CD4-positive, alpha-beta T cell treated with Interleukin-15 for 1 hour (primary cell): Measurements from ENCODE around the gene IL10RA.

Experiments
- DNase-seq: peaks from one replicate; pipeline ENCODE4 v3.0.0-alpha.2; 2020

IL10RA gene

DNA sequence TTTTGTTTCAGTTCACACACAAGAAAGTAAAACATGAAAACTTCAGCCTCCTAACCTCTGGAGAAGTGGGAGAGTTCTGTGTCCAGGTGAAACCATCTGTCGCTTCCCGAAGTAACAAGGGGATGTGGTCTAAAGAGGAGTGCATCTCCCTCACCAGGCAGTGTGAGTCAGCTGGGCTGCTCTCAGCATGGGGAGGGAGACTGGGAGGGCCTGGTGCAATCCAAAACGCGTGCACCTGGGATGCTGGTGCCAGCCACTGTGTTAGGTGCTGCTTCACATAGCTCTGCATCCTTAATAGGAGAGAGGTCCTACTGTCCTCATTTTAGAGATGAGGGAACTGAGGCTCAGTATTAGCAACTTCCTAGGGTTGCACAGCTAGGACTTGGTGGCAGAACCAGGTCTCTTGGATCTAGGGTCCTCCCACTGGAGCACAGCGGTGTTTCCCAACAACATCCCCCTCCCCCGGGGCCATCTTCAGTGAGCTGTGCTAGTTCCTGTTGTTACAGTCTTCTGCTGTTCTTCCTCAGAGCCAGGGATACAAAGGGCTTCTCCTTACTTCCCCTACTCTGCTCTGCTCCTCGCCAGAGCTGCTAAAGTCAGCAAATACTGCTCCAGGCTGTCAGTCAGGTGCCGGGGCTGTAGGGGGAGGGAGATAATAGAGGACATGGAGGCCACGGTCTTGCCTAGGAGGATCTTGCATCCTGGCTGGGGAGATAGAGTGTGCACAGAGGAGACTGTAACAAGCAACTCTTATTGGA lies 8.0 kb downstream of the IL10RA start:
- no peak for DNase-seq

- DNase-seq: no peak
Observed at GRCh38 chr11:117995472-117995871, 9.3 kb downstream of the IL10RA start.

DNA sequence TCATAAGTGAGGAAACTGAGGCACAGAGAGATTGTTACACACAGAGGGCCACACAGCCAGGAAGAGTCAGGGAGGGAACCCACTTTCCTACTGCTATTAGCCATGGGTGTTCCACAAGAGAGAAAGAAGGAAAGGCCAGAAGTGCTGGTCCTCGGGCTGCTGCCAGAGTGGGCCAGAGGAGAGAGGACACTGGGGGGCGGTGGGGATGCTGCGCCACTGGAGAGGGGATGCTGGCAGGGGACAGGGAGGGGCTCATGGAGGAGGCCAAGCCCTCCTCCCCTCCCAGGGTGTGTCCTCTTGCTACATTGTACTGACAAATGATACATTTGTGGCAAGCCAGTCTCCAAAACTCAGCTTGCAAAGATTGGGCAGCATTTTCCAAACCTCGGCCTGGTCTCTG lies 9.9 kb downstream of the IL10RA start:
- no peak for DNase-seq

DNA sequence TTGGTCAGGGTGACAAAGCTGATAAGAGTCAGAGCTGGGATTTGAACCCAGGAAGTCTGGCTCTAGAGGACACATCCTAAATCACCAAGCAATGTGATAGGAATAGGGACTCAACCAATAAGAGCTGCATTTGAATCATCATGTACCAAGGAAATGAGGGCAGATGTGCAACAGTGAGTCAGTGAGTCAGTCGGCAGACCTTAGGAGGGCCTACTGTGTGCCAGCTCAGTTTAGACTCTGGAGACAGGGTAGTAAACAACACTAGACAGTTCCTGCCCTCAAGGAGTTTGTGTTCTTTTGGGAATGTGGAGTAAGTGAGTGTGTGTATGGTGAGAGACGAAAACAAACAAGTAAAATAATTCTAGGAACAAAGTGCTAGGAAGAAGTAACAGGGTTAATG lies 11.2 kb downstream of the IL10RA start:
- DNase-seq: no peak

DNA sequence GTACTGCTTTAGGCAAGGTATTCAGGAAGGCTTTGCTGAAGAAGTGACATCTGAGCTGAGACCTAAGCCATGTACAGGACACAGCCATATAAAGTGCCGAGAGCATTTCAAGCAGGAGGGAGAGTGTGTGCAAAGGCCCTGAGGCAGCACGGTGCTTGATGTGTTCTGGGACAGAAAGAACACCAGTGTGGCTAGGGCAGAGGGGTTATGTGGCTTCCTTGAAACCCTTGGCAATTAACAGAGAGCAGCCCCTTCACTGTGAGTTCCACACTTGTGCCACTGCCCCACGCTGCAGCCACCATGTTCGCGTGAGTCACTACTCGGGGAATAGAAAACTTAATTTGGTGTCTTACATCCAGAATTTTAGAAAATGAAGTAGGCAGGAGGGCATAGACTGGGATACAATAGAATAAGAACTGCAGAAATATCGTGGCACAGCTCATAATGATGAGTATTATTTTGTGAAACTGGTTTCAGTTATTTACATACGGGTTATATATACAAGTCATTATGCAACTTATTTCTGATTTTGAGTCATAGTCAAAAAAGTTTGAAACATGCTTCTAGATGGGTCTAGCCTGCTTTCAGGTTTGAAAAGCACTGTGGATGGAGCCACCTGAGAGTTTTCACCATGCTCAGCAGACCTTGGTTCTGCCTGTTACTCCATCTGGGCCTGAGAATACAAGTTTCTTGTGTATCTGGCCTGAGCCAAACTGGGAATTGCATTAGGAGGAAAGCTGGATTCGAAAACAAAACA lies 11.8 kb downstream of the IL10RA start:
- no peak for DNase-seq

DNA sequence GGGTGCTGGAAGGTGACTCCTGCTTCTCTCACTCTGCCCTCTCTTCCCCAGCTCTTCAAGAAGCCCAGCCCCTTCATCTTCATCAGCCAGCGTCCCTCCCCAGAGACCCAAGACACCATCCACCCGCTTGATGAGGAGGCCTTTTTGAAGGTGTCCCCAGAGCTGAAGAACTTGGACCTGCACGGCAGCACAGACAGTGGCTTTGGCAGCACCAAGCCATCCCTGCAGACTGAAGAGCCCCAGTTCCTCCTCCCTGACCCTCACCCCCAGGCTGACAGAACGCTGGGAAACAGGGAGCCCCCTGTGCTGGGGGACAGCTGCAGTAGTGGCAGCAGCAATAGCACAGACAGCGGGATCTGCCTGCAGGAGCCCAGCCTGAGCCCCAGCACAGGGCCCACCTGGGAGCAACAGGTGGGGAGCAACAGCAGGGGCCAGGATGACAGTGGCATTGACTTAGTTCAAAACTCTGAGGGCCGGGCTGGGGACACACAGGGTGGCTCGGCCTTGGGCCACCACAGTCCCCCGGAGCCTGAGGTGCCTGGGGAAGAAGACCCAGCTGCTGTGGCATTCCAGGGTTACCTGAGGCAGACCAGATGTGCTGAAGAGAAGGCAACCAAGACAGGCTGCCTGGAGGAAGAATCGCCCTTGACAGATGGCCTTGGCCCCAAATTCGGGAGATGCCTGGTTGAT lies 12.6 kb downstream of the IL10RA start:
- DNase-seq: no peak

- DNase-seq: no peak
Observed at GRCh38 chr11:117999354-117999993, 13.3 kb downstream of the IL10RA start.

- no peak for DNase-seq
Observed at GRCh38 chr11:118000067-118000849, 14.1 kb downstream of the IL10RA start.

DNA sequence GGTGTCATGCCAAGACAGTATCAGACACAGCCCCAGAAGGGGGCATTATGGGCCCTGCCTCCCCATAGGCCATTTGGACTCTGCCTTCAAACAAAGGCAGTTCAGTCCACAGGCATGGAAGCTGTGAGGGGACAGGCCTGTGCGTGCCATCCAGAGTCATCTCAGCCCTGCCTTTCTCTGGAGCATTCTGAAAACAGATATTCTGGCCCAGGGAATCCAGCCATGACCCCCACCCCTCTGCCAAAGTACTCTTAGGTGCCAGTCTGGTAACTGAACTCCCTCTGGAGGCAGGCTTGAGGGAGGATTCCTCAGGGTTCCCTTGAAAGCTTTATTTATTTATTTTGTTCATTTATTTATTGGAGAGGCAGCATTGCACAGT lies 14.6 kb downstream of the IL10RA start:
- DNase-seq: no peak

- DNase-seq: no peak
Observed at GRCh38 chr11:118001494-118001971, 15.3 kb downstream of the IL10RA start.

DNA sequence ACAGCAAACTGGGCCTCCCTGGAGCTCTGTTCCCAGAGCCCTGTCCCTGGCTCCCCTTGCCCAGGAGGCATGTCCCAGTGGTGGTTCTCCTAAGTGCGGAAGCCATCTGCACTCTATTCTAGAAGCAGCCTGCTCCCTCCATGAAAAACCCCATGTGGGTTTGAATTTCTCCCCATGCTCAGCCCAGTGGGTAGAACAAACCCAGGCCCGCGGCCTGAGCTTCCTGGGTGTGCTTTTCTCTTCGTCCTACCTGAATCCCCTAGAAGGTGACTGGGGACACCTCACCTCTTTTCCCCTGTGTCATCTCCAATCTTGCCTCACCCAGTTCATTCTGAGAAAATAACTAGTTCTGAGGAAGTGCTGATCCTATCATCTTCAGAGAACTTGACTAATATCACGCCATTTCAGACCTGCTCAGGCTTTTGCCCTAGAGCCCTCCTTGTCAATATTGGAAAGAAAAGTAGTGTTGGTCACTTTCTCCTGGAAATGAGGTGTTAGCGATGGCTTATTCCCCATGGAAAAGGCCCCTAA lies 15.9 kb downstream of the IL10RA start:
- peak; percentile 56 for DNase-seq

- peak; percentile 59 for DNase-seq
Observed at GRCh38 chr11:118002541-118003423, 16.6 kb downstream of the IL10RA start.

GRCh38 chr11:118003456-118003855 lies 17.3 kb downstream of the IL10RA start:
- no peak for DNase-seq

GRCh38 chr11:118004543-118005223 lies 18.5 kb downstream of the IL10RA start:
- DNase-seq: no peak

GRCh38 chr11:118005224-118006152 lies 19.3 kb downstream of the IL10RA start:
- no peak for DNase-seq

DNA sequence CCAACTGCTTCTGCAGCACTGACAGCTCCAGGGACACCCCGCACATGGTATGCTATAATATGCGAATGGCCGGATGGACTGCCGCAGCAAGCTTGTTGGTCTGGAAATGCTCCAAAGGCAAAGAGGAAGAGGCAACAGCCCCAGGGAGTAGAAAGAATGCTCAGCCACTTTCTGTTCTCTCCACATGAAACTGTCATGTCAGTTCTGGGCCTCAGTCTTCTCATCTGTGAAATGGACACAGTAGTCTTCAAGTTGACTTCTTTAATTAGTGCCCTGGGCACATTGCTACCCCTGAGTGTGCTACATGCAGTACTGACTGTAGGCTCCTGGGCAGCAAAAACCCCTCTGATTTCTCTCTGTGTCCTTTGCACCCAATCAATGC lies 19.9 kb downstream of the IL10RA start:
- DNase-seq: no peak

- no peak for DNase-seq
Observed at GRCh38 chr11:118007040-118007439, 20.8 kb downstream of the IL10RA start.

GRCh38 chr11:118007563-118008270 lies 21.5 kb downstream of the IL10RA start:
- peak; percentile 63 for DNase-seq
